KMS-11 (cell line): Measurements from ENCODE around the gene WWC1.
"Not testable (repeated sequence)": the region's sequence is repeated elsewhere in the genome, so short reads cannot be mapped to it uniquely, and the experiment has no call there.

Experiments used
- H2AFZ ChIP-seq: fragments of 200-600 bp; sonication (generic); 2 replicates; pipeline ENCODE4 v1.6.1; 2016; ENCODE audit warnings: antibody characterized with exemption, mixed run types, low read depth
- H3K27ac ChIP-seq: fragments of 200-600 bp; sonication (generic); 2 replicates; pipeline ENCODE4 v1.6.1; 2016; ENCODE audit warnings: mild to moderate bottlenecking, mixed run types
- H3K27me3 ChIP-seq: fragments of 200-600 bp; sonication (generic); 2 replicates; pipeline ENCODE4 v1.6.1; 2017; ENCODE audit warnings: mild to moderate bottlenecking, low read depth, mixed run types, moderate library complexity; ENCODE audit not compliant: insufficient read depth
- H3K36me3 ChIP-seq: fragments of 200-600 bp; sonication (generic); 2 replicates; pipeline ENCODE4 v1.6.1; 2017; ENCODE audit warnings: mild to moderate bottlenecking, mixed run types; ENCODE audit not compliant: insufficient read depth
- H3K4me1 ChIP-seq: fragments of 200-600 bp; sonication (generic); 2 replicates; pipeline ENCODE4 v1.6.1; 2016; ENCODE audit warnings: mild to moderate bottlenecking, low read depth, mixed run types; ENCODE audit not compliant: poor library complexity, severe bottlenecking
- H3K4me2 ChIP-seq: fragments of 200-600 bp; sonication (generic); 2 replicates; pipeline ENCODE4 v1.7.0; 2016; ENCODE audit warnings: mild to moderate bottlenecking, mixed run types
- H3K4me3 ChIP-seq: fragments of 200-600 bp; sonication (generic); IDR thresholded peaks from 2 replicates; pipeline ENCODE4 v1.6.1; 2017; ENCODE audit warnings: low read depth, low read length, mixed read lengths; ENCODE audit not compliant: insufficient read depth
- H3K79me2 ChIP-seq: fragments of 200-600 bp; sonication (generic); 2 replicates; pipeline ENCODE4 v1.6.1; 2016; ENCODE audit warnings: low read depth, mixed run types; ENCODE audit not compliant: insufficient read depth
- H3K9ac ChIP-seq: fragments of 200-600 bp; sonication (generic); 2 replicates; pipeline ENCODE4 v1.6.1; 2016; ENCODE audit warnings: mild to moderate bottlenecking, mixed run types
- H4K20me1 ChIP-seq: fragments of 200-600 bp; sonication (generic); 2 replicates; pipeline ENCODE4 v1.6.1; 2016; ENCODE audit warnings: mild to moderate bottlenecking, mixed run types; ENCODE audit not compliant: insufficient read depth
- TF ChIP-seq, protein P1 (sequence below): fragments of 200-600 bp; sonication (generic); conservative IDR thresholded peaks from 2 replicates; pipeline ENCODE4 v1.6.1; 2017; ENCODE audit warnings: low read depth, mild to moderate bottlenecking, antibody characterized with exemption, low read length, moderate library complexity, mixed read lengths

The WWC1 gene

DNA sequence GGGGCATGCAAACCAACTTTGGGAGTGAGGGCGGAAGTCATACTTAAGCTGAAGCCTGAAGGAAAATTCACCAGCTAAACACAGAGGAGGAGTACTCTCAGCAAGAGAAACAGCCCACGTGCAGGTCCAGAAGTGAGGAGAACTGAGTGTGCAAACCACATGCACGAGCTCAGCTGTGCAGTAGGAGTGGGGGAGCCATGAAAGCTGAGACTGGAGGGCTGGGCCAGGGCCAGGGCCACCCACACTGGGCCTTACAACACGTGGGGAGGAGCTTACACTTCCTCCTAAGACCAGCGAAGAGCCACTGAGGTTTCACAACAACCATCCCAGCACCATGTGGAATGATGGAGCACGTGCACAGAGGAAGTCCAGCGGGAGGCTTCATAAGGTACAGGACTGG lies 9.3 kb upstream of the WWC1 start:
- Histone ChIP-seq H3K4me2 (no peak overlapping the region), H2AFZ (no peak overlapping the region), H4K20me1 (no peaks in the 10 kb centered on the region), H3K9ac (no peak overlapping the region), H3K79me2 (no peaks in the 10 kb centered on the region), H3K27ac (no peak overlapping the region), H3K4me3 (no peak overlapping the region), H3K36me3 (no peaks in the 10 kb centered on the region), H3K4me1 (no peaks in the 10 kb centered on the region), H3K27me3 (no peaks in the 10 kb centered on the region)
- TF ChIP-seq, protein P1, sequence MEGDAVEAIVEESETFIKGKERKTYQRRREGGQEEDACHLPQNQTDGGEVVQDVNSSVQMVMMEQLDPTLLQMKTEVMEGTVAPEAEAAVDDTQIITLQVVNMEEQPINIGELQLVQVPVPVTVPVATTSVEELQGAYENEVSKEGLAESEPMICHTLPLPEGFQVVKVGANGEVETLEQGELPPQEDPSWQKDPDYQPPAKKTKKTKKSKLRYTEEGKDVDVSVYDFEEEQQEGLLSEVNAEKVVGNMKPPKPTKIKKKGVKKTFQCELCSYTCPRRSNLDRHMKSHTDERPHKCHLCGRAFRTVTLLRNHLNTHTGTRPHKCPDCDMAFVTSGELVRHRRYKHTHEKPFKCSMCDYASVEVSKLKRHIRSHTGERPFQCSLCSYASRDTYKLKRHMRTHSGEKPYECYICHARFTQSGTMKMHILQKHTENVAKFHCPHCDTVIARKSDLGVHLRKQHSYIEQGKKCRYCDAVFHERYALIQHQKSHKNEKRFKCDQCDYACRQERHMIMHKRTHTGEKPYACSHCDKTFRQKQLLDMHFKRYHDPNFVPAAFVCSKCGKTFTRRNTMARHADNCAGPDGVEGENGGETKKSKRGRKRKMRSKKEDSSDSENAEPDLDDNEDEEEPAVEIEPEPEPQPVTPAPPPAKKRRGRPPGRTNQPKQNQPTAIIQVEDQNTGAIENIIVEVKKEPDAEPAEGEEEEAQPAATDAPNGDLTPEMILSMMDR, result no peak

DNA sequence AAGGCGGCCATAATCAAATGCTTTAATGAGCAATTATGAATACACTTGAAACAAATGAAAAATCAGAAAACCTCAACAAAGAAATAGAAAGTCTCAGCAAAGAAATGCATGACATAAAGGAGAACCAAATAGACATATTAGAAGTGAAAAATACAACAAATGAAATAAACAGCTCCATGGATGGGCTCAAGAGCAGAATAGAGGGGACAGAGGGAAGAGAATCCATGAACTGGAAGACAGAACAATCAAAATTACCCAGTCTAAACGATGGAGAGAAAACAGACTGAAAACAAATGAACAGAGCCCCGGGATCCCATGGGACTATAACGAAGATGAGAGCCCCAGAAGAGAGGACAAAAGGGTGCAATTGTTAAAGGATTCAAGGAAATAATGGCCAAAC lies 6.6 kb upstream of the WWC1 start:
- H3K4me2 ChIP-seq, result no peak overlapping the region
- TF ChIP-seq, protein P1, result no peak
- H3K9ac ChIP-seq, result no peak overlapping the region
- no peak overlapping the region for H2AFZ ChIP-seq
- peaks cover 3% of the 10 kb centered on the region for H3K4me1 ChIP-seq
- no peaks in the 10 kb centered on the region for H3K27me3 ChIP-seq
- H3K27ac ChIP-seq, result no peak overlapping the region
- no peak overlapping the region for H3K4me3 ChIP-seq
- no peaks in the 10 kb centered on the region for H4K20me1 ChIP-seq
- H3K36me3 ChIP-seq, result no peaks in the 10 kb centered on the region
- H3K79me2 ChIP-seq, result no peaks in the 10 kb centered on the region

DNA sequence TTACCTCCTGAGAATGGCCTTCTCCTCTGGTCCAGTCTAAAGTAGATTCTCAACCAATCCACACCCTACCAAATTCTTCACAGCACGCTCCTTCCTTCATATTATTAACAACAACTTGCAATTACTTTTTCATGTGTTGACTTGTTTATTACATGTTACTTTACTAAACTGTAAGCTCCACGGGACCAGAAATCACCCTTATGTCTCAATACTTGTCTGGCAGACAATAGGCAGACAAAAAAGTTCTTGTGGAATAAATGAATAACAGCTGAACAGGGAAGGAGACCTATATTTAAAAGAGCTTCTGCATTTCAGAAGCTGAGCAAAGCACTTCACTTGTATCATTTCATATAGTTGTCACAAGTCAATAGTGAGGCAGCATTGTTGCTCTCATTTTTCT lies 5.7 kb upstream of the WWC1 start:
- H3K4me1 ChIP-seq, result peaks cover 8% of the 10 kb centered on the region
- H3K9ac ChIP-seq, result no peak overlapping the region
- no peak overlapping the region for H2AFZ ChIP-seq
- no peak overlapping the region for H3K4me2 ChIP-seq
- no peaks in the 10 kb centered on the region for H3K79me2 ChIP-seq
- H3K4me3 ChIP-seq, result no peak overlapping the region
- TF ChIP-seq, protein P1, result no peak
- no peaks in the 10 kb centered on the region for H3K27me3 ChIP-seq
- no peak overlapping the region for H3K27ac ChIP-seq
- no peaks in the 10 kb centered on the region for H3K36me3 ChIP-seq
- no peaks in the 10 kb centered on the region for H4K20me1 ChIP-seq

DNA sequence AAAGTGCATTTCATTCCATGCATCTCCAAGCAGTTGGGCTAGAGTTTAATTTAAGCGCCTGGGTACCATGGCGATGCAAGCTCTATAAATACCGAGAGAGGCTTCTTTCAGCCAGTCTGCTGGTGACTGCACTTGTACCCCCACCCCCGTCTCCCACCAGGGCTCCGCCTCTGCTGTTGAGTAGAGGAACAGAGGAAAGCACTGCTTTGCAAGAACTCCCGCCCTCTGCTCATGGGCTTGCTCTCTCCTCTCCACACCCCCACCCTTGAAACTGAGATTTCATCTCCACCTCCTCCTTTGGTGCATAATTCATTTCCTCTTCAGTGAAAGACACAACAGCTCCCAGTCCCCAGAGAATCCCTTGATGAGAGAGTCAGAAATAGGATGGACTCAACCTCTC lies 5.1 kb upstream of the WWC1 start:
- TF ChIP-seq, protein P1, result no peak
- Histone ChIP-seq H3K27ac (no peak overlapping the region), H3K36me3 (no peaks in the 10 kb centered on the region), H3K4me3 (no peak overlapping the region), H3K4me1 (peaks cover 8% of the 10 kb centered on the region), H2AFZ (no peak overlapping the region), H4K20me1 (no peaks in the 10 kb centered on the region), H3K4me2 (no peak overlapping the region), H3K9ac (no peak overlapping the region), H3K27me3 (no peaks in the 10 kb centered on the region), H3K79me2 (no peaks in the 10 kb centered on the region)

DNA sequence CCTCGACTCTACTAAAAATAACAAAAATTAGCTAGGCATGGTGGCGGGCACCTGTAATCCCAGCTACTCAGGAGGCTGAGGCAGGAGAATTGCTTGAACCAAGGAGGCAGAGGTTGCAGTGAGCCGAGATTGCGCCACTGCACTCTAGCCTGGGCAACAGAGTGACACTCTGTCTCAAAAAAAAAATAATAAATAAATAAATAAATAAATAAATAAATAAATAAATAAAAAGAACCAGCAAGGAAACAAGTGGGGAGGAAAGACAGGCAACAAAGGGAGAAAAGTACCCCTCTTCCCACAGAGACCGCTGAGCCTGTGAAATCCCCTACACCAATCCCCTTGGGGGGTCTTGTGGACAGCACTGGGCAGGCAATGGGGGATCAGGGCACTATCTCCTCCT lies 4.6 kb upstream of the WWC1 start:
- not testable (repeated sequence) for H3K27ac ChIP-seq, H3K36me3 ChIP-seq, H3K79me2 ChIP-seq, H2AFZ ChIP-seq, H3K4me1 ChIP-seq, H3K4me2 ChIP-seq, H3K4me3 ChIP-seq, H4K20me1 ChIP-seq, H3K27me3 ChIP-seq, H3K9ac ChIP-seq
